Activated effector memory CD4-positive, alpha-beta T cell treated with anti-CD3 and anti-CD28 coated beads, Interleukin-2, amount 50 U/mL, for 16 hours (primary cell): Measurements from ENCODE around the gene SLC39A3.

Experiments used
- DNase-seq: peaks from one replicate; pipeline ENCODE4 v3.0.0-alpha.2; 2020

The SLC39A3 gene

GRCh38 chr19:2739602-2740313 is at the start of gene SLC39A3:
Gene SLC39A3 (minus strand): TSS chr19:2740017. CDS start chr19:2737257, 2,760 bp downstream.
- DNase-seq, result peak; percentile 99

GRCh38 chr19:2788237-2788636 is 48.4 kb upstream of the SLC39A3 start:
- no peak for DNase-seq

GRCh38 chr19:2787115-2787514 is 47.3 kb upstream of the SLC39A3 start:
- DNase-seq, result no peak

- DNase-seq, result peak; percentile 100
Measured at GRCh38 chr19:2785244-2785997, 45.6 kb upstream of the SLC39A3 start, which contains the start of gene THOP1. Gene THOP1 (plus strand): TSS chr19:2785503. CDS start chr19:2785663, 160 bp downstream.

GRCh38 chr19:2783781-2784145 is 43.9 kb upstream of the SLC39A3 start:
- DNase-seq, result no peak

GRCh38 chr19:2782936-2783780 is 43.3 kb upstream of the SLC39A3 start, which contains the start of gene SGTA:
Gene SGTA (minus strand): TSS chr19:2783273. CDS start chr19:2769068, 14,205 bp downstream.
- peak; percentile 99 for DNase-seq

- DNase-seq, result no peak
Measured at GRCh38 chr19:2782329-2782935, 42.6 kb upstream of the SLC39A3 start.

GRCh38 chr19:2780284-2780683 is 40.5 kb upstream of the SLC39A3 start:
- no peak for DNase-seq

- no peak for DNase-seq
Measured at GRCh38 chr19:2779121-2779740, 39.4 kb upstream of the SLC39A3 start.

GRCh38 chr19:2777952-2778683 is 38.3 kb upstream of the SLC39A3 start:
- no peak for DNase-seq

- DNase-seq, result peak; percentile 88
Measured at GRCh38 chr19:2775556-2776430, 36.0 kb upstream of the SLC39A3 start.

GRCh38 chr19:2774953-2775555 is 35.2 kb upstream of the SLC39A3 start:
- DNase-seq, result no peak

GRCh38 chr19:2774083-2774679 is 34.4 kb upstream of the SLC39A3 start:
- no peak for DNase-seq

GRCh38 chr19:2771786-2772674 is 32.2 kb upstream of the SLC39A3 start:
- DNase-seq, result no peak

GRCh38 chr19:2770055-2771013 is 30.5 kb upstream of the SLC39A3 start:
- no peak for DNase-seq

- no peak for DNase-seq
Measured at GRCh38 chr19:2769218-2769617, 29.4 kb upstream of the SLC39A3 start.
